ENCODE results near the gene SIGLEC5.
"Not testable (repeated sequence)": the region's sequence is repeated elsewhere in the genome, so short reads cannot be mapped to it uniquely, and the experiment has no call there.

SIGLEC5 gene

DNA sequence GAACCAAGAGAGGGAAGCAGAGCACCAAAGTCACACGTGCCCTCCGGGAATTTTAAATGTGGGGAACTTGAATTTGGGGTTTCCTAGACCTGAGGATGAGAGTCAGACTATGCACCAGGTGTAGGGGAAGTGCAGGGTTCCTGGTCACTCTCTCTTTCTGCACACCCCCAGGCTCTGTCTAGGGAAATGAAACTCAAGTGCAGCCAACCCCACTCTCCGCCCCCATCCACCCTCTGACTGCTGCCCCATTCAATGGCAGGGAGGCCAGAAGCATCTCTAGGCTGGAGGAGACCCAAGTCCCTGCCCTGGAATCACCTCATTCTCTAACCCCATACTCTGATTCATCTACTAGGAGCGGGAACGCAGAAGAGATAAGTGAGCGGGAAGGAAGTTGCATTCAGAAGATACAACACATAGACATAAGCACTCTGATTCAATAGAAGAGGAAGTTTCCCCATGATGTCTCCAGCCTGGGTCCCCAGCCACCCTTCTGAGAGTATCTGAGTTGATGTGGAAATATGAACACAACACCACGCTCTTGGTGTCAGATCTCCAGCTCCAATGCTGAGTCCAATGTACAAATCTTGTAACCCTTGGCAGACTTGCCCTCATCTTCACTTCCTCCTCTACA is 21.1 kb upstream of the SIGLEC5 start:
- H3K4me1 ChIP-seq (ENCODE audit: control insufficient read depth, insufficient read depth, low read length): no peaks in the 10 kb centered on the region
- peaks cover 10% of the 10 kb centered on the region for H3K27me3 ChIP-seq (ENCODE audit: control insufficient read depth, insufficient read depth, low read length)
- no peaks in the 10 kb centered on the region for H3K9me3 ChIP-seq (ENCODE audit: control insufficient read depth, insufficient read depth, low read length)
- no peak overlapping the region for H3K4me3 ChIP-seq (ENCODE audit: low read depth, low read length)
- H3K36me3 ChIP-seq (ENCODE audit: control insufficient read depth, insufficient read depth, low read length): no peaks in the 10 kb centered on the region
- H3K9ac ChIP-seq (ENCODE audit: low read depth, low read length): no peak overlapping the region

GRCh38 chr19:51647318-51647717 is 17.1 kb upstream of the SIGLEC5 start:
- Histone ChIP-seq H3K36me3 (ENCODE audit: control insufficient read depth, insufficient read depth, low read length) (no peaks in the 10 kb centered on the region), H3K4me3 (ENCODE audit: low read depth, low read length) (no peak overlapping the region), H3K4me1 (ENCODE audit: control insufficient read depth, insufficient read depth, low read length) (no peaks in the 10 kb centered on the region), H3K9ac (ENCODE audit: low read depth, low read length) (no peak overlapping the region), H3K9me3 (ENCODE audit: control insufficient read depth, insufficient read depth, low read length) (no peaks in the 10 kb centered on the region), H3K27me3 (ENCODE audit: control insufficient read depth, insufficient read depth, low read length) (peaks cover 6% of the 10 kb centered on the region)

DNA sequence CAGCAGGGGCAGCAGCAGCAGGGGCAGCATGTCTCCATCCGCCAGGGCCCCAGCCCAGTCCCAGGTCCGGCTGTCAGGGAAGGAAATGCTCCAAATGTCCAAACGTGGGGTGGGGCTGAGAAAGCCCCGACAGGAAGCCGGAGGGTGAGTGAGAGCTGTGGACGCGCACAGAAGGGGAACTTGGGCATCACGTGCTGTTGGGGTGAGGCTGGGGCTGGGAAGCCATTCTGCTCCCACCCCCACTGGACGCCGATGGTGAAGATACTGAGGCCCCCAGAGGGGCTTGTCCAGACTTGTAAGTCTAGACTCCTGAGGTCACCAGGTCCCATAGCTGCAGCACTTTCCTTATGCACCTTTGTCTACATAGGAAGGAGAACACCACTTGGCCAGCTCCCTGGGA is 16.5 kb upstream of the SIGLEC5 start, which contains the start of gene SIGLEC14:
Gene SIGLEC14 (minus strand): TSS at position 96 of the 400 bp plus-strand sequence. CDS start 66 bp downstream, at position 30.
- not testable (repeated sequence) for H3K9me3 ChIP-seq (ENCODE audit: control insufficient read depth, insufficient read depth, low read length); H3K9ac ChIP-seq (ENCODE audit: low read depth, low read length); H3K4me1 ChIP-seq (ENCODE audit: control insufficient read depth, insufficient read depth, low read length); H3K36me3 ChIP-seq (ENCODE audit: control insufficient read depth, insufficient read depth, low read length); H3K27me3 ChIP-seq (ENCODE audit: control insufficient read depth, insufficient read depth, low read length); H3K4me3 ChIP-seq (ENCODE audit: low read depth, low read length)

DNA sequence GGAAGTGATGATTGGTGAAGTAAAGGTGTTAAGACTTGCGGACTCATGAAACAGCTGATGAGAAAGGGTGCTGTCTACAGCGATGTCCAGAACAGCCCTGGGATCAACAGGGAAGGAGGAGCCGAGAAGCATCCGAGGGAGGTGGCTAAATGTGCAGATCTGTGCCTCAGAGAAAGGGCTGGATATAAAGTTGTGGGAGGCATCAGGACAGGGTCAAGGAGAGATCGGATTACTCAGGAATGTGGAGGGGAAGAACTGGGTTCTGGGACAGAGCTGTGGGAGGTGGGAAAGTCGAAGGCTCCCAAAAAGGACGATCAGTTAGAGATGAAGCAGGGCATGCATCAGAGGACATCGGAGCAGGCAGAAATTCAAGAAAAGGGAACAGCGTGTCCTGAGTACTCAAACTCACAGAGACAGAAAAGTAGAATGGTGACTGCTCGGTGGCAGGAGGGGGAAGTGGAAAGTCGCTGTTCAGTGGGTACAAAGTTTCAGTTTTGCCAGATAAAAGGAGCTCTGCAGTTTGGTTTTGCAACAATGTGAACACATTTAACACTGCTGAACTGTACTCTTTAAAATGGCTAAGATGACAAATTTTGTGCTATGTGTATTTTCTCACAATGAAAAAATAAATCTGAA is 14.6 kb upstream of the SIGLEC5 start:
- Histone ChIP-seq H3K9me3 (ENCODE audit: control insufficient read depth, insufficient read depth, low read length) (no peaks in the 10 kb centered on the region), H3K4me1 (ENCODE audit: control insufficient read depth, insufficient read depth, low read length) (no peaks in the 10 kb centered on the region), H3K27me3 (ENCODE audit: control insufficient read depth, insufficient read depth, low read length) (no peaks in the 10 kb centered on the region), H3K4me3 (ENCODE audit: low read depth, low read length) (no peak overlapping the region), H3K9ac (ENCODE audit: low read depth, low read length) (no peak overlapping the region), H3K36me3 (ENCODE audit: control insufficient read depth, insufficient read depth, low read length) (no peaks in the 10 kb centered on the region)

DNA sequence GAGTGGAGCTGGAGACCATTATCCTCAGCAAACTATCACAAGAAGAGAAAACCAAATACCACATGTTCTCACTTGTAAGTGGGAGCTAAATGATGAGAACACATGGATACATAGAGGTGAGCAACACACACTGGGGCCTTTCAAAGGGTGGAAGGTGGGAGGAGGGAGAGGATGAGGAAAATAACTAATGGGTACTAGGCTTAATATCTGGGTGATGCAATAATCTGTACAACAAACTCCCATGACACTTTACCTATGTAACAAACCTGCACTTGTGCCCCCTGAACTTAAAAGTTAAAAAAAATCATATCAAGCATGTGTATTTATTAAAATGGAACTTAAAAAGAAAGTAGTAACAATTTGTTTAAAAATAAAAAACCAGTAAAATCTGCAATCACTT is 11.4 kb upstream of the SIGLEC5 start:
- Histone ChIP-seq H3K4me3 (ENCODE audit: low read depth, low read length) (no peak overlapping the region), H3K9ac (ENCODE audit: low read depth, low read length) (no peak overlapping the region), H3K36me3 (ENCODE audit: control insufficient read depth, insufficient read depth, low read length) (no peaks in the 10 kb centered on the region), H3K27me3 (ENCODE audit: control insufficient read depth, insufficient read depth, low read length) (no peaks in the 10 kb centered on the region), H3K4me1 (ENCODE audit: control insufficient read depth, insufficient read depth, low read length) (no peaks in the 10 kb centered on the region), H3K9me3 (ENCODE audit: control insufficient read depth, insufficient read depth, low read length) (no peaks in the 10 kb centered on the region)

GRCh38 chr19:51640386-51640785 is 10.2 kb upstream of the SIGLEC5 start:
- Histone ChIP-seq H3K9me3 (ENCODE audit: control insufficient read depth, insufficient read depth, low read length) (peaks cover 5% of the 10 kb centered on the region), H3K36me3 (ENCODE audit: control insufficient read depth, insufficient read depth, low read length) (no peaks in the 10 kb centered on the region), H3K27me3 (ENCODE audit: control insufficient read depth, insufficient read depth, low read length) (no peaks in the 10 kb centered on the region), H3K4me3 (ENCODE audit: low read depth, low read length) (no peak overlapping the region), H3K9ac (ENCODE audit: low read depth, low read length) (no peak overlapping the region), H3K4me1 (ENCODE audit: control insufficient read depth, insufficient read depth, low read length) (no peaks in the 10 kb centered on the region)

DNA sequence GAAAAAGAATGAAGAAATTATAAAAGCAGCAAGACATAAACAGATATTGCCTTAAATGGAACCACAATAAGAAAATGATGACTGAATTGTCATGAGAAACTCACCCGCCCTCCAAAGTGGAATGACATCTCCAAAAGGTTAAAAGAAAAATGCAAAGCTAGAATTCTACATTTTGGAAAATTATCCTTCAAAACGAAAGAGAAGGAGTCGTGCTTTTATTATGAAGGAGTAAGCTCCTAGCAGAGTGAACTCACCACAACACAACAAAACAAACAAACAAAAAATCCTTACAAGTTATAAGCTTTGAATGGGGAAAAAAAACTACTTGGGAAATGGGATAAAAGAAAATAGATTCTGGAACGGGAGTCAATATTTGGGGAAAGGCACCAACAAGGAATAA is 9.7 kb upstream of the SIGLEC5 start:
- peaks cover 5% of the 10 kb centered on the region for H3K9me3 ChIP-seq (ENCODE audit: control insufficient read depth, insufficient read depth, low read length)
- no peak overlapping the region for H3K4me3 ChIP-seq (ENCODE audit: low read depth, low read length)
- H3K36me3 ChIP-seq (ENCODE audit: control insufficient read depth, insufficient read depth, low read length): no peaks in the 10 kb centered on the region
- H3K4me1 ChIP-seq (ENCODE audit: control insufficient read depth, insufficient read depth, low read length): no peaks in the 10 kb centered on the region
- no peaks in the 10 kb centered on the region for H3K27me3 ChIP-seq (ENCODE audit: control insufficient read depth, insufficient read depth, low read length)
- no peak overlapping the region for H3K9ac ChIP-seq (ENCODE audit: low read depth, low read length)

DNA sequence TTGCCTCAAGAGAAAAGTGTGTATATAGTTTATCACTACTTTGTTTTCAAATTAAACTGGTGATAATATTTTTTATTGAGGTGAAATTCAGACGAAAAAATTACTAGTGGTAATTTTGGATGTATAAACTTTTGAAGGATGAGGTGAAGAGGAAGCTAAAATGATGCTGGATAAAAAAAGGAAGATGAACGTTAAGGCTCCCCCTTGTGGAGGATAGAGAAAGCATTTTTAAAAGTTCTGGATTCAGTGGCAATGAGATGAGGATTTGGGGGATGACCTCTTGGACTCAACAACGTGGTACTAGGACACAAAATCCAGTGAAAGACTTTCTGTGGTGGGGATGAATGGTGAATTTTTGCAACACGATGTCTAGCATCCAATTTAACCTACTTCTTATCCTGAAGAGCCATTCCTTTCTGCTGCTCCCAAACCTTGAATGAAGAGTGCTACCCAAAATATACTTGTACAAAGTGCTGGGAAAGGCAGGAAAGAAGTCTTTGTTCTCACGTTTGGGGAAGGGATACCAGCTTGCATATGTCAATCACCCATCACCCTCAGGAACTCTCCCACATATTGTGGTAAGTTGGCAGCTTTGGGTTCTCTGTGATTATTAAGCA is 7.3 kb upstream of the SIGLEC5 start:
- no peak overlapping the region for H3K4me3 ChIP-seq (ENCODE audit: low read depth, low read length)
- H3K9ac ChIP-seq (ENCODE audit: low read depth, low read length): no peak overlapping the region
- no peaks in the 10 kb centered on the region for H3K27me3 ChIP-seq (ENCODE audit: control insufficient read depth, insufficient read depth, low read length)
- peaks cover 5% of the 10 kb centered on the region for H3K9me3 ChIP-seq (ENCODE audit: control insufficient read depth, insufficient read depth, low read length)
- H3K4me1 ChIP-seq (ENCODE audit: control insufficient read depth, insufficient read depth, low read length): no peaks in the 10 kb centered on the region
- H3K36me3 ChIP-seq (ENCODE audit: control insufficient read depth, insufficient read depth, low read length): no peaks in the 10 kb centered on the region

DNA sequence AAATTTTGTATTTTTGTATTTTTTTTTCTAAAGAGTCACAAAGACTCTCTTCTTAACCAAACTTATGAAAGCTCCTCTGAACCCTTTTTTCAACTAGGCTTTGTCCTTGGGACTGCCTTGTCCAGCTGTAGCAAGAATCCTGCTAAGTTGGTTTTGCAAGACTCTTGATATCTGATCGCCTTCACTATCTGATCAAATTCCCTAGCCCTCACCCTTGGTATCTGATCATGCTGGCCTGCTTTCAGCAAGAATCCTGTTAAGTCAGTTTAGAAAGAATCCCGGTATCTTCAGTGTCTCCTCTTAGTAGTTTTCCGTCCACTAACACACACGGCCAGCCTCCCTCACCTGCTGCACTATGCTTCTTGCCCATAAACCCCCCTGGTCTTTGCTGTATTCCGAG is 1.9 kb upstream of the SIGLEC5 start:
- Histone ChIP-seq H3K4me1 (ENCODE audit: control insufficient read depth, insufficient read depth, low read length) (no peaks in the 10 kb centered on the region), H3K9ac (ENCODE audit: low read depth, low read length) (no peak overlapping the region), H3K4me3 (ENCODE audit: low read depth, low read length) (no peak overlapping the region), H3K27me3 (ENCODE audit: control insufficient read depth, insufficient read depth, low read length) (no peaks in the 10 kb centered on the region), H3K9me3 (ENCODE audit: control insufficient read depth, insufficient read depth, low read length) (peaks cover 5% of the 10 kb centered on the region), H3K36me3 (ENCODE audit: control insufficient read depth, insufficient read depth, low read length) (no peaks in the 10 kb centered on the region)

DNA sequence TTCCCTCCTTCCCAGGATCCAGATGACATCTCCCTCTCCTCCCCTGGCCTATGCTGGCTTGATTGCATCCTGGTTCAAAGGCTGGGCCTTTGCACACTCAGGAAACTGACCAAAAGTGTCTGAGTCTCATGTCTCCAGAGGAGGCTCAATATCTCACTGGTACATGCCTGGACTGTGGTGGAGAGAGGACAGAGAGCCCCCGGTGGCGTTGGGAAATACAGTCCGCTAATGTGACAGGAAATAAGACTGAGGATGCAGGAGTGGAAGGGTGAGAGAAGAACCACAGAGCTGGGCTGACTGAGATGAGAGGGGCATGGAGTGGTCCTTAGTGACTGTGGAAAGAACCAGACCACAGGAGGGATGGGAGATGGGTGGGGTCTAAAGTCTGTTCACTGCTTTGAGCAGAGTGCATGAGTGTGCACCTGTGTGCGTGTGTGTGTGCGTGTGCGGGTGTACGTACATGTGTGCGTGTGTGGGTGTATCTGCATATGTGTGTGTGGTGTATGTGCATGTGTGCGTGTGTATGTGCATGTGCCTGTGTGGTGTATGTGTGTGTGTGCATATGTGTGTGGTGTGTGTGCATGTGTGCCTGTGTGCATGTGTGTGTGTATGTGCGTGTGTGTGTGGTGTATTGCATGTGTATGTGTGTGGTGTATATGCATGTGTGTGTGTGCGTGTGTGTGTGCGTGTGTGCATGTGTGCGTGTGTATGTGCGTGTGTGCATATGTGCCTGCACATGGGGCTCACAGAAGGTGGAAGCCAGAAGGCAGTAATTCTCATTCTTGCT is 1.9 kb downstream of the SIGLEC5 start:
- H3K27me3 ChIP-seq (ENCODE audit: control insufficient read depth, insufficient read depth, low read length): no peaks in the 10 kb centered on the region

GRCh38 chr19:51627491-51628138 is 2.6 kb downstream of the SIGLEC5 start:
- H3K36me3 ChIP-seq (ENCODE audit: control insufficient read depth, insufficient read depth, low read length): no peaks in the 10 kb centered on the region
- no peaks in the 10 kb centered on the region for H3K9me3 ChIP-seq (ENCODE audit: control insufficient read depth, insufficient read depth, low read length)
- no peaks in the 10 kb centered on the region for H3K4me1 ChIP-seq (ENCODE audit: control insufficient read depth, insufficient read depth, low read length)
- H3K27me3 ChIP-seq (ENCODE audit: control insufficient read depth, insufficient read depth, low read length): no peaks in the 10 kb centered on the region
- no peak overlapping the region for H3K9ac ChIP-seq (ENCODE audit: low read depth, low read length)
- H3K4me3 ChIP-seq (ENCODE audit: low read depth, low read length): no peak overlapping the region

More for the DNA sequence above, 1.9 kb downstream of the SIGLEC5 start:
- no peaks in the 10 kb centered on the region for H3K36me3 ChIP-seq (ENCODE audit: control insufficient read depth, insufficient read depth, low read length)
- H3K4me3 ChIP-seq (ENCODE audit: low read depth, low read length): no peak overlapping the region
- no peaks in the 10 kb centered on the region for H3K9me3 ChIP-seq (ENCODE audit: control insufficient read depth, insufficient read depth, low read length)
- no peak overlapping the region for H3K9ac ChIP-seq (ENCODE audit: low read depth, low read length)
- H3K4me1 ChIP-seq (ENCODE audit: control insufficient read depth, insufficient read depth, low read length): no peaks in the 10 kb centered on the region
